ENCODE data around the gene PCDHB10. TPM values are rescaled to one million over a fixed set of nuclear protein-coding genes. Genes with fewer than 3 reads are reported as not detected.
"Not testable (repeated sequence)": the region's sequence is repeated elsewhere in the genome, so short reads cannot be mapped to it uniquely, and the experiment has no call there.

PCDHB10 gene
- 5.3 TPM for polyA plus RNA-seq (ENCODE audit: insufficient read length)

DNA sequence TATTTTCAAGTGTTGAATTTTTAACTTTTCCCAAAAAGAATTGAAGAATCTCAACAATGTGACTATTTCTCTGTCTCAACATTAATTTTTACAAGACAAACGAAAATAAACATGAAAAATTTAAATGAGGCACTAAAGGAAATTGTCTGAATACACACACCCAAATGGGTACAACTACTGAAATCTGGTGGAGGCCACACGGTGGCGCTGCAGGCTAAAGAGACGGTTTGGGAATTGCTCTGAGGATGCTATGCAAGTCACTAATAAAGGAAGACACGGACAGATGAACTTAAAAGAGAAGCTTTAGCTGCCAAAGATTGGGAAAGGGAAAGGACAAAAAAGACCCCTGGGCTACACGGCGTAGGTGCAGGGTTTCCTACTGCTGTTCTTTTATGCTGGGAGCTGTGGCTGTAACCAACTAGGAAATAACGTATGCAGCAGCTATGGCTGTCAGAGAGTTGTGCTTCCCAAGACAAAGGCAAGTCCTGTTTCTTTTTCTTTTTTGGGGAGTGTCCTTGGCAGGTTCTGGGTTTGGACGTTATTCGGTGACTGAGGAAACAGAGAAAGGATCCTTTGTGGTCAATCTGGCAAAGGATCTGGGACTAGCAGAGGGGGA is at the start of gene PCDHB10:
Gene PCDHB10 (plus strand): TSS at position 244 of the 616 bp plus-strand sequence. CDS start 200 bp downstream, at position 444.
- DNase-seq, result peak; percentile 10

DNA sequence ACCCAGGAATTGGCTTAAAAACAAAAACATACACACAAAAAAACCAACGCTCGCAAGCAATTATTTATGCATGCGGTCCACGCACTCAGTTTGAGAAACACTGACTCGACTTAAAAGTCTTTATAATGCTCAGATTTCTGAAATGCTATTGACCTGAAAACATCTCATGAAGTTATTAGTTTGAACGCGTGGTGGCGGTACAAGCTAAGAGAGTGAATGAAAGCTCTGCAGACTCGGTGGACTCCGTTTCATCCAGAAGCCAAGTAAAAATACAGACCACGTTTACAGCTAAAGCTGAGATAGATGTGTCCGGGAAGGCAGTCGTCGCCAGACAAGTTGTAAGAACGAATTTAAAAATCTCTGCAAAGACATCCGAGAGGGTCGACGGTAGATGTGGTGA is 42.3 kb upstream of the PCDHB10 start, which contains the start of gene PCDHB6:
Gene PCDHB6 (plus strand): TSS at position 246 of the 400 bp plus-strand sequence. CDS start 201 bp downstream, outside the sequence.
- DNase-seq, result no peak

DNA sequence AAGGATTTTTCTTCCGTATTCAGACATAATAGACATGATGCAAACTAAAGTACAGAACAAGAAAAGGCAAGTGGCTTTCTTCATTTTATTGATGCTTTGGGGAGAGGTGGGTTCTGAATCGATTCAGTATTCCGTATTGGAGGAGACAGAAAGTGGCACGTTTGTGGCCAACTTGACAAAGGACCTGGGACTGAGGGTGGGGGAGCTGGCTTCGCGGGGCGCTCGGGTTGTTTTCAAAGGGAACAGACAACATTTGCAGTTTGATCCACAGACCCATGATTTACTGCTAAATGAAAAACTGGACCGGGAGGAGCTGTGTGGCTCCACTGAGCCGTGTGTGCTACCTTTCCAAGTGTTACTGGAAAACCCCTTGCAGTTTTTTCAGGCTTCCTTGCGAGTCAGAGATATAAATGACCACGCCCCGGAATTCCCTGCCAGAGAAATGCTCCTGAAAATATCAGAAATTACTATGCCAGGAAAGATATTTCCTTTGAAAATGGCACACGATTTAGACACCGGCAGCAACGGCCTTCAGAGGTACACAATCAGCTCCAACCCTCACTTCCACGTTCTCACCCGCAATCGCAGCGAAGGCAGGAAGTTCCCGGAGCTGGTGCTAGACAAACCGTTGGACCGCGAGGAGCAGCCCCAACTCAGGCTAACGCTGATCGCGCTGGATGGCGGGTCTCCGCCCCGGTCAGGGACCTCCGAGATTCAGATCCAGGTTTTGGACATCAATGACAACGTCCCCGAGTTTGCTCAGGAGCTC is 41.7 kb upstream of the PCDHB10 start:
- no peak for DNase-seq

DNA sequence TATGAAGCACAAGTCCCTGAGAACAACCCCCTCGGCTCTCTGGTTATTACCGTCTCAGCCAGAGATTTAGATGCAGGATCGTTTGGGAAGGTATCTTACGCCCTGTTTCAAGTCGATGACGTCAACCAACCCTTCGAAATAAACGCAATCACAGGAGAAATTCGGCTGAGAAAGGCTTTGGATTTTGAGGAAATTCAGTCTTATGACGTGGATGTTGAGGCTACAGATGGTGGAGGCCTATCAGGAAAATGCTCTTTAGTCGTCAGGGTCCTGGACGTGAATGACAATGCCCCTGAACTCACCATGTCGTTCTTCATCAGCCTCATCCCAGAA is 41.2 kb upstream of the PCDHB10 start:
- DNase-seq, result no peak

DNA sequence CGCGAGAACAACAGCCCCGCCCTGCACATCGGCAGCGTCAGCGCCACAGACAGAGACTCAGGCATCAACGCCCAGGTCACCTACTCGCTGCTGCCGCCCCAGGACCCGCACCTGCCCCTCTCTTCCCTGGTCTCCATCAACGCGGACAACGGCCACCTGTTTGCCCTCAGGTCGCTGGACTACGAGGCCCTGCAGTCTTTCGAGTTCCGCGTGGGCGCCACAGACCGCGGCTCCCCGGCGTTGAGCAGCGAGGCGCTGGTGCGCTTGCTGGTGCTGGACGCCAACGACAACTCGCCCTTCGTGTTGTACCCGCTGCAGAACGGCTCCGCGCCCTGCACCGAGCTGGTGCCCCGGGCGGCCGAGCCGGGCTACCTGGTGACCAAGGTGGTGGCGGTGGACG is 40.5 kb upstream of the PCDHB10 start:
- not testable (repeated sequence) for DNase-seq

DNA sequence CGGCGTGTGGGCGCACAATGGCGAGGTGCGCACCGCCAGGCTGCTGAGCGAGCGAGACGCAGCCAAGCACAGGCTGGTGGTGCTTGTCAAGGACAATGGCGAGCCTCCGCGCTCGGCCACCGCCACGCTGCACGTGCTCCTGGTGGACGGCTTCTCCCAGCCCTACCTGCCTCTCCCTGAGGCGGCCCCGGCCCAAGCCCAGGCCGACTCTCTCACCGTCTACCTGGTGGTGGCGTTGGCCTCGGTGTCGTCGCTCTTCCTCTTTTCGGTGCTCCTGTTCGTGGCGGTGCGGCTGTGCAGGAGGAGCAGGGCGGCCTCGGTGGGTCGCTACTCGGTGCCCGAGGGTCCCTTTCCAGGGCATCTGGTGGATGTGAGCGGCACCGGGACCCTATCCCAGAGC is 40.1 kb upstream of the PCDHB10 start:
- not testable (repeated sequence) for DNase-seq

DNA sequence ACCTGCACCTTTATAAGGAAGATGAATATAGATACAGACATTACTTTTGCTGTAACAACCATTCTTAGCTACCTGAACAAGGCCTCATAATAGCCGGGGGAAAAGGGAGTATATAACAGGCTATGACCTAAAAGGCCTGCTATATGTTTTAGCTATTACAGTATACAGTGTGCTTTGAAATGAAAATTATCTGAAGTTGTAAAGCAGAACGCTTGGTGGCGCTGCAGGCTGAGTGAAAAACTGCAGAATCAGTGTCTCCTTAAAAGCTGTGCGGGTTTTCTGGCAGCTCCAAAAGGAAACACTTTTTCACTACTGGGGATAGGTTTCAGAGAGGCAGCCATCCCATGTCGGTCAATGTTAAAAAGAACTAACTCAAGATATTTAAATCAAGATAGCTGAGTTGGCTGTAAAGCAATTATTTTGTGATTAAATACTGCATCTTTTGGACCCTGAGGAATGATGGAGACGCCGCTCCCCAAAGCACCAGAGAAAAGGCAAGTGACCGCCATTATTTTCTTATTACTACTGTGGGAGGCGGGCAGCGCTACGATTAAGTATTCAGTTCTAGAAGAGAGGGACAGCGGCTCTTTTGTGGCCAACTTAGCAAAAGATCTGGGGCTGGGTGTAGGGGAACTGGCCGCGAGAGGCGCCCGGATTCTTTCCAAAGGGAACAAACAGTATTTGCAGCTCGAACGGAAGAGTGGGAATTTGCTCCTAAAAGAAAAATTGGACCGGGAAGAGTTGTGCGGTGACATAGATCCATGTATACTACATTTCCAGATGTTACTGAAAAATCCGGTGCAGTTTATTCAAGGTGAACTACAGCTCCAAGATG is 36.4 kb upstream of the PCDHB10 start:
- no peak for DNase-seq

DNA sequence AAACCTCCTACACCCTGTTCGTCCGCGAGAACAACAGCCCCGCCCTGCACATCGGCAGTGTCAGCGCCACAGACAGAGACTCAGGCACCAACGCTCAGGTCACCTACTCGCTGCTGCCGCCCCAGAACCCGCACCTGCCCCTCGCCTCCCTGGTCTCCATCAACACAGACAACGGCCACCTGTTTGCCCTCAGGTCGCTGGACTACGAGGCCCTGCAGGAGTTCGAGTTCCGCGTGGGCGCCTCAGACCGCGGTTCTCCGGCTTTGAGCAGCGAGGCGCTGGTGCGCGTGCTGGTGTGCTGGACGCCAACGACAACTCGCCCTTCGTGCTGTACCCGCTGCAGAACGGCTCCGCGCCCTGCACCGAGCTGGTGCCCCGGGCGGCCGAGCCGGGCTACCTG is 34.8 kb upstream of the PCDHB10 start:
- not testable (repeated sequence) for DNase-seq

DNA sequence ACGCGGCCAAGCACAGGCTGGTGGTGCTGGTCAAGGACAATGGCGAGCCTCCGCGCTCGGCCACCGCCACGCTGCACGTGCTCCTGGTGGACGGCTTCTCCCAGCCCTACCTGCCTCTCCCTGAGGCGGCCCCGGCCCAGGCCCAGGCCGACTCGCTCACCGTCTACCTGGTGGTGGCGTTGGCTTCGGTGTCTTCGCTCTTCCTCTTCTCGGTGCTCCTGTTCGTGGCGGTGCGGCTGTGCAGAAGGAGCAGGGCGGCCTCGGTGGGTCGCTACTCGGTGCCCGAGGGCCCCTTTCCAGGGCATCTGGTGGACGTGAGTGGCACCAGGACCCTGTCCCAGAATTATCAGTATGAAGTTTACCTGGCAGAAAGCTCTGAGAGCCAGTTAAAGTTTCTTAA is 34.3 kb upstream of the PCDHB10 start:
- DNase-seq, result not testable (repeated sequence)

DNA sequence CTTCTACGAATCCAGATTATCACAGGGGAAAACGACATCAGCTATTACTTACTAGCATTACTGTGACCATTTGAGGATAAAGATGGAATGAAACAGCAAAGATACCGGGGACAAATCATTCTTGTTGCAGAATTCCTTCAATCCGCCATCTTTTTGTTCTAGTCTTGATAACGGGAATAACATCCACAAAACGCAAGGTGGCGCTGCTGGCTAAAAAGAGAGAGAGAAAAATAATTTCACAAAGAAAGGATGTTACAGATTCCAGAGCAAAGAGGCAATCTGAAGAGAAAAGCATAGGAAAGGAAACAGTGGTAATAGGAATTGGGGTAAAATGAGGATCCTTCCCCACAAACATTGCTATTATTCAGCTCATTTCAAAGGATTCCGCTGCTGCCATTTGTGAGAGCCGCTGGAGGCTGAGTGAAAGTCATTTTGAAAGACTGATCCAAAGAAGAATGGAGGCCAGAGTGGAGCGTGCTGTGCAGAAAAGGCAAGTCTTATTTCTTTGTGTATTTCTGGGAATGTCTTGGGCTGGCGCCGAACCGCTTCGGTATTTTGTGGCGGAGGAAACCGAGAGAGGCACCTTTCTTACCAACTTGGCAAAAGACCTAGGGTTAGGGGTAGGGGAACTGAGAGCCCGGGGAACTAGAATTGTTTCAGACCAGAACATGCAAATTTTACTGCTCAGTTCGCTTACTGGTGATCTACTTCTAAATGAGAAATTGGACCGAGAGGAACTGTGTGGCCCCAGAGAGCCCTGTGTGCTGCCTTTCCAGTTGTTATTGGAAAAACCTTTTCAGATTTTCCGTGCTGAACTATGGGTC is 19.6 kb upstream of the PCDHB10 start, which contains the start of gene PCDHB7:
Gene PCDHB7 (plus strand): TSS at position 264 of the 824 bp plus-strand sequence. CDS start 192 bp downstream, at position 456.
- DNase-seq, result peak; percentile 23

DNA sequence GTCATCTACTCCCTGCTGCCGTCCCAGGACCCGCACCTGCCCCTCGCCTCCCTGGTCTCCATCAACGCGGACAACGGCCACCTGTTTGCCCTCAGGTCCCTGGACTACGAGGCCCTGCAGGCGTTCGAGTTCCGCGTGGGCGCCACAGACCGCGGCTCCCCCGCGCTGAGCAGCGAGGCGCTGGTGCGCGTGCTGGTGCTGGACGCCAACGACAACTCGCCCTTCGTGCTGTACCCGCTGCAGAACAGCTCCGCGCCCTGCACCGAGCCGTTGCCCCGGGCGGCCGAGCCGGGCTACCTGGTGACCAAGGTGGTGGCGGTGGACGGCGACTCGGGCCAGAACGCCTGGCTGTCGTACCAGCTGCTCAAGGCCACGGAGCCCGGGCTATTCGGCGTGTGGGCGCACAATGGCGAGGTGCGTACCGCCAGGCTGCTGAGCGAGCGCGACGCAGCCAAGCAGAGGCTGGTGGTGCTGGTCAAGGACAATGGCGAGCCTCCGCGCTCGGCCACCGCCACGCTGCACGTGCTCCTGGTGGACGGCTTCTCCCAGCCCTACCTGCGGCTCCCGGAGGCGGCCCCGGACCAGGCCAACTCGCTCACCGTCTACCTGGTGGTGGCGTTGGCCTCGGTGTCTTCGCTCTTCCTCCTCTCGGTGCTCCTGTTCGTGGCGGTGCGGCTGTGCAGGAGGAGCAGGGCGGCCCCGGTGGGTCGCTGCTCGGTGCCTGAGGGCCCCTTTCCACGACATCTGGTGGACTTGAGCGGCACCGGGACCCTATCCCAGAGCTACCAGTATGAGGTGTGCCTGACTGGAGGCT is 17.7 kb upstream of the PCDHB10 start:
- DNase-seq, result not testable (repeated sequence)

DNA sequence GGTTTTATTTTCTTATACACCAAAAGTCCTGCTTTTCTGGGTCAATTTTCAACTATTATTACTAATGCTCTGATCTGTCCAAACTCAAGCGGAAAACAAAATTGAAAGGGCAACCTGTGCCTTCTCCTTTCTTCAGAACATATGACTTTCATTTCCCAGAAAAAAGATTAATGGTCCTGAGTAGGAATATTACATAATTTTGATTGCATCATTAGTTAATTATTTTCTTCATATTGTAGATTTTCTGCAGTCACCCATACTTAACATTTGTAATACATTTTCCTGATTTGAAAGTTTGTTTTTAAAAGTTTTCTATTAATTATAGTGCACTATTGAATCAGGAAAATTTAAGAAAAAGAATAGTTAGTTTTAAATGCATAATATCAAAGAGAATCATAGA is 16.2 kb upstream of the PCDHB10 start:
- DNase-seq, result no peak

DNA sequence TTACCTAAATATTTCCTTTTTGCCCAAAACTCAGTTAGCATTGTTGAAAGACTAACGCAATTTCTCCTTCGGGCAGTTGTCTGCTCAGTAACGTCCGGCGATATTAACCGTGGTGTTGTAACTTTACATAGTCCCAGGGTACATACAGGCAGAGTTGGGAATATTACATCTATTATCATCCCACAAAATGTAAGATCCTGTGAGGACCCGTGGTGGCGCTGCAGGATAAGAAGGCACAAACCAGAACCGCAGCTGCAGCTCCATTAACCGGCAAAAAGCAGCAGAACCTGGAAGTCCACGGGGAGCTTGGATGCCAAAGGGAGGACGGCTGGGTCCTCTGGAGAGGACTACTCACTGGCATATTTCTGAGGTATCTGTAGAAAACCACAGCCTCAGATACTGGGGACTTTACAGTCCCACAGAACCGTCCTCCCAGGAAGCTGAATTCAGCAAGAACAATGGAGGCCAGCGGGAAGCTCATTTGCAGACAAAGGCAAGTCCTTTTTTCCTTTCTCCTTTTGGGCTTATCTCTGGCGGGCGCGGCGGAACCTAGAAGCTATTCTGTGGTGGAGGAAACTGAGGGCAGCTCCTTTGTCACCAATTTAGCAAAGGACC is 14.5 kb upstream of the PCDHB10 start, which contains the start of gene PCDHB8:
Gene PCDHB8 (plus strand): TSS at position 214 of the 615 bp plus-strand sequence. CDS start 245 bp downstream, at position 459.
- DNase-seq, result not testable (repeated sequence)

DNA sequence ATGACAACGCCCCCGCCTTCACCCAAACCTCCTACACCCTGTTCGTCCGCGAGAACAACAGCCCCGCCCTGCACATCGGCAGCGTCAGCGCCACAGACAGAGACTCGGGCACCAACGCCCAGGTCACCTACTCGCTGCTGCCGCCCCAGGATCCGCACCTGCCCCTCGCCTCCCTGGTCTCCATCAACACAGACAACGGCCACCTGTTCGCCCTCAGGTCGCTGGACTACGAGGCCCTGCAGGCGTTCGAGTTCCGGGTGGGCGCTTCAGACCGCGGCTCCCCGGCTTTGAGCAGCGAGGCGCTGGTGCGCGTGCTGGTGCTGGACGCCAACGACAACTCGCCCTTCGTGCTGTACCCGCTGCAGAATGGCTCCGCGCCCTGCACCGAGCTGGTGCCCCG is 12.8 kb upstream of the PCDHB10 start:
- DNase-seq, result not testable (repeated sequence)

DNA sequence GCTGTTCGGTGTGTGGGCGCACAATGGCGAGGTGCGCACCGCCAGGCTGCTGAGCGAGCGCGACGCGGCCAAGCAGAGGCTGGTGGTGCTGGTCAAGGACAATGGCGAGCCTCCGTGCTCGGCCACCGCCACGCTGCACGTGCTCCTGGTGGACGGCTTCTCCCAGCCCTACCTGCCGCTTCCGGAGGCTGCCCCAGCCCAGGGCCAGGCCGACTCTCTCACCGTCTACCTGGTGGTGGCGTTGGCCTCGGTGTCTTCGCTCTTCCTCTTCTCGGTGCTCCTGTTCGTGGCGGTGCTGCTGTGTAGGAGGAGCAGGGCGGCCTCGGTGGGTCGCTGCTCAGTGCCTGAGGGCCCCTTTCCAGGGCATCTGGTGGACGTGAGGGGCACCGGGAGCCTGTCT is 12.3 kb upstream of the PCDHB10 start:
- DNase-seq, result not testable (repeated sequence)

DNA sequence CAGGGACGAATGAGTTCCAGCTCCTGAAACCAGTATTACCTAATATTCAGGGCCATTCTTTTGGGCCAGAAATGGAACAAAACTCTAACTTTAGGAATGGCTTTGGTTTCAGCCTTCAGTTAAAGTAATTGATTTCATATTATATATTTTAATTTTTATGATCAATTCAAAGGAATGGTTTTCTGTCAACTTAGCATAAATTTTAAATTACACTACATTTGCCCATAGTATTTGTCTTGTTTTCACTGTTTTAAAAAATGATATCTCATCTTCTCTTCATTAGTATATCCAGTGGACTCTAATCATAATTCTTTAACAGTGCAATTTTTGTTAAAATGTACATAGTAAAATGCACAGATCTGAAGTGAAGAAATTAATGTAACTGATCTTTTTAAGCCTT is 11.8 kb upstream of the PCDHB10 start:
- DNase-seq, result no peak

DNA sequence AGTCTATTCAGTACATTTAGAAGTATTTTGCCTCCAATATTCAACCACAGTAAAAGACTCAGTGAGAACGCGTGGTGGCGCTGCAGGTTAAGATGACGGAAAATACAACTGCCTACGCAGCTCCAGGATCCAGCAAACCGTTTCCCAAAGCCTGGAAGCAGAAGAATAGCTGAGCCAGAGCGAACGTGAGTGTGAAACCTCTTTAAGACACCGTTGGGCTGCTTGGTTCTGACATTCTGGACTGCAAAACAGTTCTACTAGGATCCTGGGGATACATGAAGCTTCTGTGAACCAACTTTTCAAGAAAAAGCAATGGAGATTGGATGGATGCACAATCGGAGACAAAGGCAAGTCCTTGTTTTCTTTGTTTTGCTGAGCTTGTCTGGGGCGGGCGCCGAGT is 9.9 kb upstream of the PCDHB10 start, which contains the start of gene PCDHB16:
Gene PCDHB16 (plus strand): TSS at position 140 of the 400 bp plus-strand sequence. CDS start 173 bp downstream, at position 313.
- DNase-seq, result peak; percentile 8

DNA sequence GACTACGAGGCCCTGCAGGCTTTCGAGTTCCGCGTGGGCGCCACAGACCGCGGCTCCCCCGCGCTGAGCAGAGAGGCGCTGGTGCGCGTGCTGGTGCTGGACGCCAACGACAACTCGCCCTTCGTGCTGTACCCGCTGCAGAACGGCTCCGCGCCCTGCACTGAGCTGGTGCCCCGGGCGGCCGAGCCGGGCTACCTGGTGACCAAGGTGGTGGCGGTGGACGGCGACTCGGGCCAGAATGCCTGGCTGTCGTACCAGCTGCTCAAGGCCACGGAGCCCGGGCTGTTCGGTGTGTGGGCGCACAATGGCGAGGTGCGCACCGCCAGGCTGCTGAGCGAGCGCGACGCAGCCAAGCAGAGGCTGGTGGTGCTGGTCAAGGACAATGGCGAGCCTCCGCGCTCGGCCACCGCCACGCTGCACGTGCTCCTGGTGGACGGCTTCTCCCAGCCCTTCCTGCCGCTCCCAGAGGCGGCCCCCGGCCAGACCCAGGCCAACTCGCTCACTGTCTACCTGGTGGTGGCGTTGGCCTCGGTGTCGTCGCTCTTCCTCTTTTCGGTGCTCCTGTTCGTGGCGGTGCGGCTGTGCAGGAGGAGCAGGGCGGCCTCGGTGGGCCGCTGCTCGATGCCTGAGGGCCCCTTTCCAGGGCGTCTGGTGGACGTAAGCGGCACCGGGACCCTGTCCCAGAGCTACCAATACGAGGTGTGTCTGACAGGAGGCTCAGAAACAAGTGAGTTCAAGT is 7.9 kb upstream of the PCDHB10 start:
- not testable (repeated sequence) for DNase-seq

DNA sequence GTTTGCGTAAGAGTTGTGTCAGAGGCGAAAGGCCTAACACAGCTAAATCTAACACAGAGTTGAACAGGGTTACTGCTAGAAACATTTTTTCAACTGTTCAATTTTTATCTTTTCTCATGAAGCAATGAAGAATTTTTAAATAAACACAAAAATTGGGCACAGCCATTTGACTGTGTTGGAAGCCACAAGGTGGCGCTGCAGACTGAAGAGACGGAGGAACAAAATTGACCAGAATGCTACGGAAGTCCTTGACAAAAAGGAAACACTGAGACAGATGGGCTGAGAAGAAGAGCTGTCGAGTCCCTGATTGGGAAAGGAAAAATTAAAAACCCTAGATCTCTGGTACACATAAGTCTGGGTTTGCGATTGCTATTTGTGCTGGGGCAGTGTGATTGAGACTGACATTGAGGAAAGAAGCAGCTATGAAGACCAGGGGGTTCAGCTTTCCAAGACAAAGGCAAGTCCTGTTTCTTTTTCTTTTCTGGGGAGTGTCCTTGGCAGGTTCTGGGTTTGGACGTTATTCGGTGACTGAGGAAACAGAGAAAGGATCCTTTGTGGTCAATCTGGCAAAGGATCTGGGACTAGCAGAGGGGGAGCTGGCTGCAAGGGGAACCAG is 5.1 kb upstream of the PCDHB10 start, which contains the start of gene PCDHB9:
Gene PCDHB9 (plus strand): TSS at position 265 of the 616 bp plus-strand sequence. CDS start 158 bp downstream, at position 423.
- no peak for DNase-seq
